NB4 (cell line): ENCODE results near the gene TSPAN31.

ENCODE experiments used
- POLR2A ChIP-seq: IDR thresholded peaks from 2 replicates; pipeline ENCODE4 v1.6.1; 2011; ENCODE audit warnings: mild to moderate bottlenecking; ENCODE audit not compliant: insufficient read length; ENCODE audit errors: extremely low read depth
- TF ChIP-seq, protein P1 (sequence below): IDR thresholded peaks from 2 replicates; pipeline ENCODE4 v1.6.1; 2011; ENCODE audit warnings: low read depth, low read length
- TF ChIP-seq, protein P2 (sequence below): IDR thresholded peaks from one replicate; pipeline ENCODE4 v1.5.1; 2012; ENCODE audit warnings: low read depth, low read length

DNA sequence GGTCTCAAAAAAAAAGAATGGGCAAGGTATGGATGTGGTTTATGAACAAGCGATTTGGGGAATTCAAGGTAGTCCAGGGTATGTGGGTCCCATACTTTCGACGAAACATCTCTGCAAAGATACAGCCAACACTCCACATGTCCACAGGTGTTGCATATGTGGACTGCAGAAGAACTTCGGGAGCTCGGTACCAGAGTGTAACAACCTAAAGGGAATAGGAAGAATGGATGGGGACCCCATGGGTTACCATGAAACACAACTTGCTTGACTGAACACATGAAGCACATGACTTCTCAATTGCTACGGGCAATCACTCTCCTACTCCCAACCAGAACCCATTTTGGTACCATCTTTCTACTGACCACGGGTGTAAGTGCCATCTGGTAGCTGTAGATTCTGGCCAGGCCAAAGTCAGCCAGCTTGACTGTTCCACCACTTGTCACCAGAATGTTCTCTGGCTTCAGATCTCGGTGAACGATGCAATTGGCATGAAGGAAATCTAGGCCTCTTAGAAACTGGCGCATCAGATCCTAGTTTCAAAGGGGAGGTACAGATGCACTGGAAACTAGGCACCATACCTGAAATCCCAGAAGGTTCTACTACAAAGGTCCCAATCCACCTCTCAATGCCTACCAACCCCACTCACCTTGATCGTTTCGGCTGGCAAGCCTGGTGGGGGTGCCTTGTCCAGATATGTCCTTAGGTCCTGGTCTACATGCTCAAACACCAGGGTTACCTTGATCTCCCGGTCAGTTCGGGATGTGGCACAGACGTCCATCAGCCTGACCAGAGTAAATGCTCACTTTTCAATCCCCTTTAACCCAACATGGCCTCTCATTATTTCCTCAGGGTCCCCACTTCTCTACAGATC is 6.0 kb downstream of the TSPAN31 start:
- TF ChIP-seq, protein P1, sequence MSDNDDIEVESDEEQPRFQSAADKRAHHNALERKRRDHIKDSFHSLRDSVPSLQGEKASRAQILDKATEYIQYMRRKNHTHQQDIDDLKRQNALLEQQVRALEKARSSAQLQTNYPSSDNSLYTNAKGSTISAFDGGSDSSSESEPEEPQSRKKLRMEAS: no peak
- TF ChIP-seq, protein P2, sequence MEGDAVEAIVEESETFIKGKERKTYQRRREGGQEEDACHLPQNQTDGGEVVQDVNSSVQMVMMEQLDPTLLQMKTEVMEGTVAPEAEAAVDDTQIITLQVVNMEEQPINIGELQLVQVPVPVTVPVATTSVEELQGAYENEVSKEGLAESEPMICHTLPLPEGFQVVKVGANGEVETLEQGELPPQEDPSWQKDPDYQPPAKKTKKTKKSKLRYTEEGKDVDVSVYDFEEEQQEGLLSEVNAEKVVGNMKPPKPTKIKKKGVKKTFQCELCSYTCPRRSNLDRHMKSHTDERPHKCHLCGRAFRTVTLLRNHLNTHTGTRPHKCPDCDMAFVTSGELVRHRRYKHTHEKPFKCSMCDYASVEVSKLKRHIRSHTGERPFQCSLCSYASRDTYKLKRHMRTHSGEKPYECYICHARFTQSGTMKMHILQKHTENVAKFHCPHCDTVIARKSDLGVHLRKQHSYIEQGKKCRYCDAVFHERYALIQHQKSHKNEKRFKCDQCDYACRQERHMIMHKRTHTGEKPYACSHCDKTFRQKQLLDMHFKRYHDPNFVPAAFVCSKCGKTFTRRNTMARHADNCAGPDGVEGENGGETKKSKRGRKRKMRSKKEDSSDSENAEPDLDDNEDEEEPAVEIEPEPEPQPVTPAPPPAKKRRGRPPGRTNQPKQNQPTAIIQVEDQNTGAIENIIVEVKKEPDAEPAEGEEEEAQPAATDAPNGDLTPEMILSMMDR: no peak
- TF ChIP-seq POLR2A: no peak
